Right cardiac atrium (tissue), 5 donors: Measurements from ENCODE around the gene SBNO1. TPM values are rescaled to one million over a fixed set of nuclear protein-coding genes. Genes with fewer than 3 reads are reported as not detected.
A peak's percentile ranks its signal among the peaks of the same experiment; 100 is the strongest.
"Not testable (repeated sequence)": the region's sequence is repeated elsewhere in the genome, so short reads cannot be mapped to it uniquely, and the experiment has no call there.

Experiments used
- ATAC-seq, 2 donors: fragments of 200-7000 bp; cut with Tn5 transposase; one replicate each; pipeline versions ENCODE4 v1.8.0 to v1.9.1; 2020; ENCODE audit warnings: moderate library complexity in 2 of 2, mild to moderate bottlenecking in 1 of 2
- DNase-seq, 3 donors: peaks; one replicate each; pipeline ENCODE4 v3.0.0-alpha.2; 2020
- H3K27ac ChIP-seq: one replicate; pipeline ENCODE4 v1.5.1; 2013; ENCODE audit warnings: mild to moderate bottlenecking, low read length, control low read depth, moderate library complexity
- H3K27me3 ChIP-seq: one replicate; pipeline ENCODE4 v1.6.1; 2013; ENCODE audit not compliant: control insufficient read depth, insufficient read depth
- H3K4me1 ChIP-seq: one replicate; pipeline ENCODE4 v1.6.1; 2013; ENCODE audit warnings: low read length; ENCODE audit not compliant: control insufficient read depth, insufficient read depth
- H3K4me3 ChIP-seq: one replicate; pipeline ENCODE4 v1.5.1; 2013; ENCODE audit warnings: low read length, control low read depth
- H3K9me3 ChIP-seq: one replicate; pipeline ENCODE4 v1.6.1; 2013; ENCODE audit warnings: low read length; ENCODE audit not compliant: control insufficient read depth
- WGBS: extraction: QIAGEN DNeasy Blood & Tissue Kit; methylation state at CpG from one replicate; pipeline ENCODE4 v1.1.7; 2013; 5-methylcytosine and 5-hydroxymethylcytosine counted together
- intact Hi-C, 4 donors: fragments of 100-400 bp; cut with DNase I; formaldehyde crosslinking; loops; one replicate each; pipeline versions ENCODE4 v1.11.0 to v1.14.0; 2022 to 2023
- long read RNA-seq, 4 donors: library from polyadenylated mRNA; unstranded; transcript quantifications; one replicate each; pipeline ENCODE4 v2.0.0, GENCODE V29; 2020 to 2021
- polyA plus RNA-seq: library from polyadenylated mRNA; stranded (reverse); fragments of 200-250 nt; gene quantifications from one replicate; pipeline ENCODE4 v1.2.3, GENCODE V29; 2013
- total RNA-seq, 4 donors: library from RNA; stranded (reverse); fragmentation: NEBNext Ultra II Directional; extraction: Animal tissue kit (Norgen Biotek cat#: 25700); gene quantifications; one replicate each; pipeline ENCODE4 v1.2.1, GENCODE V29; 2021
- donor health status: healthy with polysubstance abuse.
- donor health status: DM: no; HTN: yes; CAD: no.
- donor health status: DM: no; HTN: no; CAD: no.
- donor health status: DM: no; HTN: yes; CAD: no; lungs with severe emphysema.
- donor health status: DM: yes; HTN: yes; CAD: no.

Gene SBNO1
- total RNA-seq (10 to 100 TPM; 22.3 to 28.7 (median 26.8) TPM), polyA plus RNA-seq (5.7 TPM)
- long read RNA-seq, donor 1, partial matches to known transcripts = 56 of 73 reads
- long read RNA-seq, donor 1, other reads (novel, unspliced or antisense) = 17 of 73 reads
- long read RNA-seq, donor 2, full-length matches to known transcripts = 1 of 10 reads
- long read RNA-seq, donor 2, partial matches to known transcripts = 5 of 10 reads
- long read RNA-seq, donor 2, other reads (novel, unspliced or antisense) = 4 of 10 reads
- long read RNA-seq, donor 3, partial matches to known transcripts = 70 of 89 reads
- long read RNA-seq, donor 3, other reads (novel, unspliced or antisense) = 19 of 89 reads
- long read RNA-seq, donor 4, full-length matches to known transcripts = 3 of 11 reads
- long read RNA-seq, donor 4, partial matches to known transcripts = 7 of 11 reads
- long read RNA-seq, donor 4, other reads (novel, unspliced or antisense) = 1 of 11 reads

GRCh38 chr12:123364532-123365024 lies at the start of gene SBNO1:
SBNO1 (minus strand) TSS chr12:123364847; CDS start chr12:123350441, 14,406 bp downstream.
- no peaks in the 10 kb centered on the region for H3K4me1 ChIP-seq
- H3K27me3 ChIP-seq = no peaks in the 10 kb centered on the region
- peak within 1 kb of the TSS; percentile 100 for H3K27ac ChIP-seq
- intact Hi-C loops = no loop called here
- H3K9me3 ChIP-seq = no peaks in the 10 kb centered on the region
- peak; percentile 90 for ATAC-seq
- peak; percentile 91 to 96 (median 95) for DNase-seq
- 0% methylated on average over 41 of the region's 47 CpGs for WGBS
- peak within 1 kb of the TSS; percentile 100 for H3K4me3 ChIP-seq

DNA sequence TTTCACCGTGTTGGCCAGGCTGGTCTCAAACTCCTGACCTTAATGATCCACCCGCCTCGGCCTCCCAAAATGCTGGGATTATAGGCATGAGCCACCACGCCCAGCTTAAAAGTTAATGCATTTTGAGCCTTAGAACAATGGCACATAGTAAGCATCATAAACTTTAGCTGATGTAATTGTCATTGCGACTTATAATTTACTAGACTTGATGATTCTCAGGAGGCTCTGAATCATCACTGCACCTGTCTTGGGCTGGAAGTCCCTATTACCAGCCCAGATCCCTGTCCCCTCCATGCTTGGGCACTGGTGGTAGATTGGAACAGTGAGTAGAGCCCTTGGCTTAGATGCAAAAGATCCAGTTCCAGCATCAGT lies 45.4 kb upstream of the SBNO1 start:
- H3K4me1 ChIP-seq = no peaks in the 10 kb centered on the region
- intact Hi-C loops = no loop called here
- no peak overlapping the region for H3K4me3 ChIP-seq
- DNase-seq (no peak), ATAC-seq (no peak)
- H3K27me3 ChIP-seq = no peaks in the 10 kb centered on the region
- H3K9me3 ChIP-seq = no peaks in the 10 kb centered on the region
- no peak overlapping the region for H3K27ac ChIP-seq
- WGBS = 92% methylated on average over 5 of the region's 5 CpGs

- DNase-seq, H3K27ac ChIP-seq, H3K4me3 ChIP-seq, H3K4me1 ChIP-seq, ATAC-seq, intact Hi-C loops, H3K27me3 ChIP-seq, H3K9me3 ChIP-seq: not testable (repeated sequence)
- 88% methylated on average over 11 of the region's 11 CpGs for WGBS
These were observed 44.8 kb upstream of the SBNO1 start for GRCh38 chr12:123409284-123410040.

GRCh38 chr12:123408619-123409018 lies 44.0 kb upstream of the SBNO1 start:
- H3K27me3 ChIP-seq, DNase-seq, H3K27ac ChIP-seq, H3K9me3 ChIP-seq, intact Hi-C loops, H3K4me1 ChIP-seq, H3K4me3 ChIP-seq: not testable (repeated sequence)
- peak in 1 of 2 donors; percentile 6 for ATAC-seq
- 92% methylated on average over 7 of the region's 7 CpGs for WGBS

DNA sequence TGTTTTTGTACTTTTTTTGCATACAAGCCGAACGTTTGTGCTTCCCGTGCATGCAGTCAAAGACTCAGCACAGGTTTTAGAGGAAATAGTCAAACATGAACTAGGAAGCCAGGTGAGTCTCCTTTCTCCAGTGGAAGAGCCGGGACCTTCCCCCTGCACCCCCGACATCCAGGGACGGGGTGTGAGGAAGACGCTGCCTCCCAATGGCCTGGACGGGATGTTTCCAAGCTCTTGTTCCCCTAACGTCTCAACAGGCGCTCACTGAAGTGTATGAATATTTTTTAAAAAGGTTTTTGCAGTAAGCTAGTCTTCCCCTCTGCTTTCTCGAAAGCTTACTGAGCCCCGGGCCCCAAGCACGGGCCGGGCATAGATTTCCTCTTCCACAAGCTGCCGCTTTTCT lies 43.3 kb upstream of the SBNO1 start:
- intact Hi-C loops, H3K4me3 ChIP-seq, H3K27me3 ChIP-seq, H3K9me3 ChIP-seq, DNase-seq, H3K4me1 ChIP-seq, ATAC-seq, H3K27ac ChIP-seq: not testable (repeated sequence)
- 67% methylated on average over 15 of the region's 15 CpGs for WGBS

DNA sequence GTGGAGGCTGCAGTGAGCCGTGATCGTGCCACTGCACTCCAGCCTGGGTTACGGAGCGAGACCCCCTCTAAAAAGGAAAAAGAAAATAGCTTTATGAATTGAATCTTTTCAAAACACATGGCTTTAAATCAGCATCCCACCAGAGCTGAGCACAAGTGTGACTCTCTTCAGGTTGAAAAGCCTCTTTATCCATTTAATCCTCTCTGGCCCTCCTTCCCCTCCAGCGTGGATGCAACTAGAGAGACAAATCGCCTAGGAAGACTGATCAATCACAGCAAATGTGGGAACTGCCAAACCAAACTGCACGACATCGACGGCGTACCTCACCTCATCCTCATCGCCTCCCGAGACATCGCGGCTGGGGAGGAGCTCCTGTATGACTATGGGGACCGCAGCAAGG lies 42.6 kb upstream of the SBNO1 start:
- H3K4me3 ChIP-seq, H3K27ac ChIP-seq, intact Hi-C loops, DNase-seq, H3K9me3 ChIP-seq, H3K4me1 ChIP-seq, H3K27me3 ChIP-seq, ATAC-seq: not testable (repeated sequence)
- 94% methylated on average over 13 of the region's 15 CpGs for WGBS

- intact Hi-C loops = no loop called here
- Histone ChIP-seq H3K27ac (no peak overlapping the region), H3K4me3 (no peak overlapping the region), H3K27me3 (no peaks in the 10 kb centered on the region), H3K9me3 (no peaks in the 10 kb centered on the region), H3K4me1 (no peaks in the 10 kb centered on the region)
- ATAC-seq = no peak
- 87% methylated on average over 9 of the region's 9 CpGs for WGBS
- no peak for DNase-seq
These were observed 39.9 kb upstream of the SBNO1 start for GRCh38 chr12:123404581-123404980.

GRCh38 chr12:123401753-123402683 lies 37.4 kb upstream of the SBNO1 start:
- H3K4me1 ChIP-seq = peaks cover 11% of the 10 kb centered on the region

DNA sequence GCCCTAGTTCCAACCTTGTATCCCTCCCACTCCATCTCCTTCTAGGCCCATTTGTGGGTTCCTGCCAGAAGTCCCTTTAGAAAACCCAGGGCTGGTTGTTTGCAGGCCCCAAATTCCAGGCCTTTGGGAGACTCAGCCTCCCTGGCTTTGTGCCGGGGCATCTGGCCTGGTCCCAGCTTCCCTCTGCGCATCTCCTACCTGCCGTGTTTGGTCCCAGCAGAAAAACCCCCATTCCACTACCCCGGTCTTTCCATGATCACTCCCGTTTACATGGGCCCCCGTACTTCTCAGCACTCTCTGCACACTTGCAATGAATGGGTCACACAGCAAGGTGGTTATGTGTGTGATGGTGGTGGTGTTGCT lies 34.6 kb upstream of the SBNO1 start:
- 75% methylated on average over 6 of the region's 6 CpGs for WGBS
- intact Hi-C loops = no loop called here
- DNase-seq = peak in 1 of 3 donors; percentile 65
- no peak overlapping the region for H3K27ac ChIP-seq
- no peak overlapping the region for H3K4me3 ChIP-seq
- peak in 1 of 2 donors; percentile 2 for ATAC-seq
- no peaks in the 10 kb centered on the region for H3K9me3 ChIP-seq
- peaks cover 11% of the 10 kb centered on the region for H3K4me1 ChIP-seq
- H3K27me3 ChIP-seq = no peaks in the 10 kb centered on the region

More at GRCh38 chr12:123401753-123402683, 37.4 kb upstream of the SBNO1 start:
- Histone ChIP-seq H3K27ac (no peak overlapping the region), H3K4me3 (no peak overlapping the region), H3K27me3 (no peaks in the 10 kb centered on the region), H3K9me3 (no peaks in the 10 kb centered on the region)
- intact Hi-C loops = no loop called here
- ATAC-seq (no peak), DNase-seq (no peak)
- 81% methylated on average over 15 of the region's 15 CpGs for WGBS

DNA sequence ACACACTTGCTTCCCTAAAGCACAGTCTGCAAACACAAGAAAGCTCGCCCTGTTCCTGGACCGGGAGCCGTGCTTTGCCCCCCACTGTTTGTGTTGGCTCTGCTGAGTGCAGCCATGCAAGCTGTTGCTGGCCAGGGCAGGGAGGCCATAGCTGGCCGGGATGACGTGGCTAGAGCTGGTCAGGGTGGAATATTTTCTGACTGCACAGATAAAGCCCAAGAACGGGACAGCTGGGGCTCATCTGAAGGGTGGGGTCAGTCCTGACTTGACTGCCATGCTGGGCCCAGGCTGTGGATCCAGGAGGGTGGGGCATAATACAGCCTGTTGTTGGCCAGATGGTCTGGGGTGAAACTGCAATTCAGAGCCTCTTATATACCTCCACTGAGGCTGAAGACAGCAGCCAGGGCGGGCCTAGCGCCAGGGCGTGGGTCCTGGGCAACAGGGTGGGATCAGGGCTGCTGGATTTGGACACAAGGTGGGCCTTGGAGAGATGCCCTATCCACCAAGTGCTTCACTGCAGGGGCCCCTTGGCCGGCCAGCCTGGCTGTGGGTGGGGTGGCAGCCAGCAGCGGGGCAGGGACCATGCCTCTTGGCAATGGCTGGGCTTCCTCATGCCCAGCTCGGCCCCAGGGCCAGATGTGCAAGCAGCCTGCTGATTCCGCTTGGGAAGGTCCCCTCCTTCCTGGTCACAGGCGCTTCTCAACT lies 34.1 kb upstream of the SBNO1 start:
- Histone ChIP-seq H3K27me3 (no peaks in the 10 kb centered on the region), H3K27ac (peak overlapping the region; percentile 47), H3K9me3 (no peaks in the 10 kb centered on the region), H3K4me3 (no peak overlapping the region), H3K4me1 (peaks cover 11% of the 10 kb centered on the region)
- peak; percentile 86 to 91 (median 90) for DNase-seq
- ATAC-seq = peak; percentile 93 to 94
- 51% methylated on average over 14 of the region's 14 CpGs for WGBS
- intact Hi-C loops = no loop called here
